Measurements from ENCODE around the gene KANK2. TPM values are rescaled to one million over a fixed set of nuclear protein-coding genes. Genes with fewer than 3 reads are reported as not detected.

The KANK2 gene
- total RNA-seq, 6 donors from 2014 or later: 144 to 295 (median 240) TPM

- TF ChIP-seq POLR2AphosphoS5 (IDR thresholded peaks at IDR 0.05) (no peak), POLR2A (IDR thresholded peaks at IDR 0.05) (no peak), EP300 (IDR thresholded peaks at IDR 0.05) (no peak)
- TF ChIP-seq, protein P1, sequence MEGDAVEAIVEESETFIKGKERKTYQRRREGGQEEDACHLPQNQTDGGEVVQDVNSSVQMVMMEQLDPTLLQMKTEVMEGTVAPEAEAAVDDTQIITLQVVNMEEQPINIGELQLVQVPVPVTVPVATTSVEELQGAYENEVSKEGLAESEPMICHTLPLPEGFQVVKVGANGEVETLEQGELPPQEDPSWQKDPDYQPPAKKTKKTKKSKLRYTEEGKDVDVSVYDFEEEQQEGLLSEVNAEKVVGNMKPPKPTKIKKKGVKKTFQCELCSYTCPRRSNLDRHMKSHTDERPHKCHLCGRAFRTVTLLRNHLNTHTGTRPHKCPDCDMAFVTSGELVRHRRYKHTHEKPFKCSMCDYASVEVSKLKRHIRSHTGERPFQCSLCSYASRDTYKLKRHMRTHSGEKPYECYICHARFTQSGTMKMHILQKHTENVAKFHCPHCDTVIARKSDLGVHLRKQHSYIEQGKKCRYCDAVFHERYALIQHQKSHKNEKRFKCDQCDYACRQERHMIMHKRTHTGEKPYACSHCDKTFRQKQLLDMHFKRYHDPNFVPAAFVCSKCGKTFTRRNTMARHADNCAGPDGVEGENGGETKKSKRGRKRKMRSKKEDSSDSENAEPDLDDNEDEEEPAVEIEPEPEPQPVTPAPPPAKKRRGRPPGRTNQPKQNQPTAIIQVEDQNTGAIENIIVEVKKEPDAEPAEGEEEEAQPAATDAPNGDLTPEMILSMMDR (IDR thresholded peaks at IDR 0.05): no peak
- no peak overlapping the region for H3K27ac ChIP-seq
- ATAC-seq (ENCODE audit: low FRiP score in 2 of 2) (no peak), DNase-seq (peak in 1 of 2 donors; percentile 46)
- no peak overlapping the region for H3K4me3 ChIP-seq
- no peaks in the 10 kb centered on the region for H3K4me1 ChIP-seq
- H3K27me3 ChIP-seq: no peaks in the 10 kb centered on the region
- H3K36me3 ChIP-seq: peaks cover 0 to 99% (median 46%) of the 10 kb centered on the region in 4 donors
- 86 to 93% methylated on average over 7 to 14 of the region's 14 CpGs for WGBS, 2 donors
- H3K9me3 ChIP-seq: no peaks in the 10 kb centered on the region
Measured at GRCh38 chr19:11227195-11227886, 30.0 kb upstream of the KANK2 start.

DNA sequence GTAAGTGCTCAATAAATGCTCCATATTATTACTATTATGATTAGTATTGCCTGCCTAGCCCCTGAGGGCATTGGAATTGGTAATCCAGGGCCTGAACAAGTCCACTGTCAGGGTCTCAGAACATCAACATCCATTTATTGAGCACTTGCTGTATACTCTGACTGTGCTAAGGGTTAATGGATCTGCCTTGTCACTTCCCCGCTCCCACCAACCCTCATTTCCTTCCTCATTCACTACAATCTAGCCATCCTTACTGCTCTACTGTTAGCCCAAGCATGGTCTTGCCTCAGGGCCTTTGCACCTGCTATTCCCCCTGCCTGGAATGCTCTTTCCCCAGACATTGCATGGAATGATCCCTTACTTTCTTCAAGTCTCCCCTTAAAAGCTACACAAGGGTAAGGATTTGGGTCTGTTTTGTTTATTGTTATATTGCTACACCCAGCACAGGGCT is 29.4 kb upstream of the KANK2 start:
- ATAC-seq (ENCODE audit: low FRiP score in 2 of 2): no peak
- no peak overlapping the region for H3K4me3 ChIP-seq

DNA sequence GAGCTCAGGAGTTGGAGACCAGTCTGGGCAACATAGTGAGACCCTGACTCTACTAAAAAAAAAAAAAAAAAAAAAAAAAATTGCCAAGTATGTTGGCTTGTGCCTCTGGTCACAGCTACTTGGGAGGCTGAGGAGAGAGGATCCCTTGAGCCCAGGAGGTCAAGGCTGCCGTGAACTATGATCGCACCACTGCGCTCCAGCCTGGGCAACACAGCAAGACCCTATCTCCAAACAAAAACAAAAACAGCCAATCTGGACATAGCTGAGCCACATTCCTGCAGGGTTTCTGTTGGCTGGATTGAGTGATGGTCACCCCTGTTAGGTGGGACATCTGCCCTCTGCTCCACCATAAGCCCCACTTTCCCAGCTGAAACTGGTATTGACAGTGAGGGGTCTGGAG is 28.5 kb upstream of the KANK2 start:
- DNase-seq (no peak), ATAC-seq (ENCODE audit: low FRiP score in 2 of 2) (no peak)
- no peaks in the 10 kb centered on the region for H3K27me3 ChIP-seq
- TF ChIP-seq POLR2A (IDR thresholded peaks at IDR 0.05): no peak
- no peak for TF ChIP-seq EP300 (IDR thresholded peaks at IDR 0.05)
- TF ChIP-seq POLR2AphosphoS5 (IDR thresholded peaks at IDR 0.05): no peak
- TF ChIP-seq, protein P1 (IDR thresholded peaks at IDR 0.05): no peak
- H3K4me3 ChIP-seq: no peak overlapping the region
- 90 to 94% methylated on average over 3 of the region's 3 CpGs for WGBS, 2 donors
- peaks cover 2 to 99% (median 47%) of the 10 kb centered on the region in 4 donors for H3K36me3 ChIP-seq
- peaks cover 0 to 9% (median 2%) of the 10 kb centered on the region in 4 donors for H3K9me3 ChIP-seq
- H3K4me1 ChIP-seq: no peaks in the 10 kb centered on the region
- H3K27ac ChIP-seq: no peak overlapping the region

More for the DNA sequence above, 29.4 kb upstream of the KANK2 start:
- H3K4me1 ChIP-seq: no peaks in the 10 kb centered on the region
- H3K27ac ChIP-seq: no peak overlapping the region
- H3K36me3 ChIP-seq: peaks cover 0 to 99% (median 46%) of the 10 kb centered on the region in 4 donors
- no peak for DNase-seq
- H3K27me3 ChIP-seq: no peaks in the 10 kb centered on the region
- H3K9me3 ChIP-seq: peaks cover 0 to under 1% (median 0%) of the 10 kb centered on the region in 4 donors
- no peak for TF ChIP-seq POLR2A (IDR thresholded peaks at IDR 0.05)
- no peak for TF ChIP-seq POLR2AphosphoS5 (IDR thresholded peaks at IDR 0.05)
- no peak for TF ChIP-seq EP300 (IDR thresholded peaks at IDR 0.05)
- TF ChIP-seq, protein P1 (IDR thresholded peaks at IDR 0.05): no peak
- WGBS, 2 donors: 55 to 67% methylated on average over 1 of the region's 1 CpG

DNA sequence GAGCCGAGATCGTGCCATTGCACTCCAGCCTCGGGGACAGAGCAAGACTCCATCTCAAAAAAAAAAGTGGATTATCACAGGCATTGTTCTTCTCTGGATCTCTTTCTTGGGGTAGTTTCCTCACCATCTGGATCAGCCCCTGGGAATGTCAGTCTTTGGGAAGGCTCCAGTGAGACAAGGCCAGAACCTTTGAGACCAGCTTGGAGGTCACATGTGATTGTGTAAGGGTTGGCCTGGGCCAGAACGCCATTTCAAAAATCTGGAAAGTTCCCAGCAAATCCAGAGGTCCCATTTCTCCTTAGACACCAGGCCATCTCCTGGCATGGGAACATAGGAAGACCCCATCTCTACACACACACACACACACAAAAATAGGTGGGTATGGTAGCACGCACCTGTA is 27.8 kb upstream of the KANK2 start:
- no peak for ATAC-seq (ENCODE audit: low FRiP score in 2 of 2)
- H3K36me3 ChIP-seq: peaks cover 2 to 99% (median 42%) of the 10 kb centered on the region in 4 donors
- TF ChIP-seq, protein P1 (IDR thresholded peaks at IDR 0.05): no peak
- TF ChIP-seq EP300 (IDR thresholded peaks at IDR 0.05): no peak
- no peak for DNase-seq
- H3K27ac ChIP-seq: peak overlapping the region in 2 of 4 donors; percentile 15 to 24
- H3K27me3 ChIP-seq: no peaks in the 10 kb centered on the region
- 87% methylated on average over 5 of the region's 5 CpGs for WGBS, 2 donors
- H3K4me3 ChIP-seq: no peak overlapping the region
- H3K4me1 ChIP-seq: no peaks in the 10 kb centered on the region
- peaks cover 0 to 9% (median 2%) of the 10 kb centered on the region in 4 donors for H3K9me3 ChIP-seq

DNA sequence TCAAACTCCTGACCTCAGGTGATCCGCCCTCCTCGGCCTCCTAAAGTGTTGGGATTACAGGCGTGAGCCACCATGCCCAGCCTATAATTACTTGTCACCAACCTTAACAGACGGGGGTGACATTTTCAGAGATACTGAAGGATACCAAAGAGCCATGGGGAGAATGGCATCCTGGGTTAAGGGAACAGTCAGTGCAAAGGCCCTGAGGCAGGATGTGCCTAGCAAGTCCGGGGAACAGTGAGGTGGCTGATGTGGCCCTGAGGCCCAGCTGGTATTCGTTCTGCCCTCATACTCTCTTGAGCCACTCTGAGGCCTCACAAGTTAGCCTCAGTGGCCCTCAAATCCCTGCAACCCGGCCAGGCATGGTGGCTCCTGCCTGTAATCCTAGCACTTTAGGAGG is 27.1 kb upstream of the KANK2 start:
- DNase-seq: no peak
- Histone ChIP-seq H3K9me3 (peaks cover 0 to 9% (median 2%) of the 10 kb centered on the region in 4 donors), H3K36me3 (peaks cover 2 to 99% (median 42%) of the 10 kb centered on the region in 4 donors), H3K27me3 (no peaks in the 10 kb centered on the region), H3K27ac (peak overlapping the region in 1 of 4 donors; percentile 29), H3K4me1 (no peaks in the 10 kb centered on the region), H3K4me3 (no peak overlapping the region)
- TF ChIP-seq, protein P1 (IDR thresholded peaks at IDR 0.05): no peak
- no peak for TF ChIP-seq POLR2AphosphoS5 (IDR thresholded peaks at IDR 0.05)
- TF ChIP-seq EP300 (IDR thresholded peaks at IDR 0.05): no peak
- no peak for TF ChIP-seq POLR2A (IDR thresholded peaks at IDR 0.05)
- ATAC-seq (ENCODE audit: low FRiP score in 2 of 2): no peak
- 85 to 94% methylated on average over 7 of the region's 7 CpGs for WGBS, 2 donors

Measured in upper lobe of left lung (tissue), 6 donors.